ENCODE data around the gene TMEM184B.

TMEM184B gene

DNA sequence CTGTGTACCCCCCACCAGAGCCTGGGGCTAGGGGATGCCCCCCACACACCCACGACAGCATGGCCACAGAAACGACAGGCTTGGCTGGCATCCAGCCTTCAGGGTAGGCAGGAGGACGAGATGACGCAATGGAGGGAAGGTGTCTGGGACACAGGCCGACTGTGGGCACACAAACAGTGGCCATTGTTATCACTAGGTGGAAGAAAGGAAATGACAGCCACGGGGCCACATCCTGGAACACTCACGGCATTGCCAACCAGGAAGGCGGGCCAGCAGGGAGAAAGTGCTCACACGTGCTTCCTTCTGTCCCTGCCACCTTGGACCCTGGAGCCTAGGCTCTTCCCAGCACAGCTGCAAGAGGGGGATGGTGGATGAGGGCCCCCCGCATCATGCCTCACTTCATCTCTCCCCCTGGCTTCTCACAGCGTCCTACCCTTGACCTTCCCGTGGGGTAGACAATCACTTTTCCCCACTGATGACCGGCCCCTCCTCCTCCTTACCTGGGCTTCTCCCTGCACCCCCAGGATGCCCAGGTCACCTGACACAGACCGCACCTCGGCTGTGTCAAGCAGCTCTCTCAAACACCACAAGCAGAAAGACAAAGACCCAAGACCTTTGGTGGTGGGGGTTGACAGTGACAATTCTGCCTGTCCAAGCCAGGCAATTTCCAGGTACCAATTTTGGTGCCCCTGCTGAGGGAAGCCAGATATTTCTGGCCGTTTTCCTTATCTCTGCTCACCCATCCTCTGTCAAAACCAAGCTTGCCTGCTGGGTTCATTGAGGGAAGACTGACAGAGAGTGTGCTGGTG is 99.8 kb downstream of the TMEM184B start:
- Mint-ChIP-seq H3K27me3 (no peaks in the 10 kb centered on the region), H3K9me3 (ENCODE audit: low read depth) (no peaks in the 10 kb centered on the region), H3K4me3 (no peak overlapping the region), H3K36me3 (peaks cover 3% of the 10 kb centered on the region), H3K4me1 (ENCODE audit: low read depth) (peaks cover 11% of the 10 kb centered on the region), H3K27ac (no peak overlapping the region)

DNA sequence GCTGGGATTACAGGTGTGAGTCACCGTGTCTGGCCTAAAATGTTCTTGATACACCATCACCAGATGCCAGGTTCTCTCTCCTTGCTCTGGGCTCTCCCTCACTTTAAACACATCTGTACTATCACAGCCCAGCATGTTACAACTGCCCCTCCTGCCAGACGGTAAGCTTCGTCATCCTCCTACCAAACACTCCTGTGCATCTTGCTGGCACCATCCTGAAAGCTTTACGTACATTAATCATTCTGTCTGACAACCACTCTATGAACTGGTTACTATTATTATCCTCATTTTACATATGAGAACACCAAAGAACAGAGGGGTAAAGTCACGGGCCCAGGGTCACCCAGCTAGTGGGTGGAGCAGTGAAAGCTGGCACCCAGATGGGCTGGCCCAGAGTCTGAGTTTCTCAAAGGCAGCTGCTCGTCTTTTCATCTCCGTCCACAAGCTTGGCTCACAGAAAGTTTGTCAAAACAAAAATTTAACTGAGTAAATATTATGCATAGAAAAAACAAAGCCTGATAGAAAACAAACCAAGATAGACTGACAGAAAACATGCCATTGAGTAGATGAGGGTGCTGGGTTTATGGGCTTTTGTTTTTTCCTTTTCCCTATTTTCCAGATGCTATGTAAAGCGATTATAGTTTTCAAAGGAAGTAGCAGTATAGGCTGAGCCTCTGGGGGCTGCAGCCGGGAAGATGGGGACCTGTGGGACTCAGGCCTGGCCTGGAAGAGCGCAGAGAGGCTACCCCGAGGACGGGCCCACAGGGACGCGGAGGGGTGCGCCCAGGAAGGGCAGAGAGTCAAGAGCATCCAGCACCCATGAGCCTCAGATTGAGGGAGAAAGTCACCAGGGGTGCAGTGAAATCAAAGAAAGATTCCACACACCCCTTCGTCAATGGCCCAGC is 100.6 kb downstream of the TMEM184B start:
- Mint-ChIP-seq H3K36me3 (peaks cover 5% of the 10 kb centered on the region), H3K4me1 (ENCODE audit: low read depth) (peaks cover 11% of the 10 kb centered on the region), H3K4me3 (no peak overlapping the region), H3K27ac (no peak overlapping the region), H3K9me3 (ENCODE audit: low read depth) (no peaks in the 10 kb centered on the region), H3K27me3 (no peaks in the 10 kb centered on the region)

DNA sequence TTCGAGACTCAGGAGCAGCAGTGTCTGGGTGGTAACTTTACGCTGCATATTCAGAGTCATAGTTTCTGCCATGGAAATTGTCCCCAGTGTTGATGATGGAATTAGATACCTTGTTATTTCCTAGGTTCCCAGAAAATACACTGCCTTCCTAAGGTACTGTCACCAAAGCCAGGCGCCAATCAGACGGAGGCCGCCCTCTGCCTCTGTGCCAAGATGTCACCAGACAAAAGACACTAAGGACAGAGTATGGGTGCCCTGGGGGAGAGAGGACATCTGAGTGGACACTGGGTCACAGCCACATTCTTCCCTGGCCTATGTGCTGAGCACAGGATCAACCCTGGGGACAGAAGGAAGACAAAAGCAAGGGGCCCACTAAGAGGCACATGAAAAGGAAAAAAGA is 102.3 kb downstream of the TMEM184B start:
- peaks cover 7% of the 10 kb centered on the region for H3K36me3 Mint-ChIP-seq
- H3K4me1 Mint-ChIP-seq (ENCODE audit: low read depth): peaks cover 11% of the 10 kb centered on the region
- H3K27ac Mint-ChIP-seq: no peak overlapping the region
- H3K9me3 Mint-ChIP-seq (ENCODE audit: low read depth): no peaks in the 10 kb centered on the region
- no peak overlapping the region for H3K4me3 Mint-ChIP-seq
- H3K27me3 Mint-ChIP-seq: no peaks in the 10 kb centered on the region

Data from activated naive CD8-positive, alpha-beta T cell (primary cell).